Kidney epithelial cell (primary cell): ENCODE results near the gene EOLA2. TPM values are rescaled to one million over a fixed set of nuclear protein-coding genes. Genes with fewer than 3 reads are reported as not detected.
"Not testable (repeated sequence)": the region's sequence is repeated elsewhere in the genome, so short reads cannot be mapped to it uniquely, and the experiment has no call there.

Experiments used
- DNase-seq: peaks from one replicate; pipeline ENCODE4 v3.0.0-alpha.2; 2010; ENCODE audit warnings: low read depth
- H3K27me3 ChIP-seq: 2 replicates; pipeline ENCODE4 v1.6.0; 2011; ENCODE audit warnings: low read length; ENCODE audit not compliant: control insufficient read depth, insufficient read depth
- H3K36me3 ChIP-seq: 2 replicates; pipeline ENCODE4 v1.5.1; 2011; ENCODE audit warnings: low read length; ENCODE audit not compliant: control insufficient read depth, insufficient read depth
- H3K4me3 ChIP-seq: 2 replicates; pipeline ENCODE4 v1.5.1; 2011; ENCODE audit warnings: low read depth, mild to moderate bottlenecking, control low read depth, low read length
- total RNA-seq: library from RNA; depleted of rRNA; stranded (reverse); fragments of >200 nt; gene quantifications from 2 replicates; pipeline ENCODE4 v1.2.3, GENCODE V29; 2015
- TF ChIP-seq, protein P1 (sequence below): IDR thresholded peaks from 2 replicates; pipeline ENCODE4 v1.5.1; 2011; ENCODE audit warnings: mild to moderate bottlenecking, moderate library complexity, low read length, control low read depth, inconsistent platforms; ENCODE audit not compliant: insufficient read depth, poor library complexity, severe bottlenecking

The EOLA2 gene
- total RNA-seq, 1 donor from 2014 or later: 30.0 TPM

DNA sequence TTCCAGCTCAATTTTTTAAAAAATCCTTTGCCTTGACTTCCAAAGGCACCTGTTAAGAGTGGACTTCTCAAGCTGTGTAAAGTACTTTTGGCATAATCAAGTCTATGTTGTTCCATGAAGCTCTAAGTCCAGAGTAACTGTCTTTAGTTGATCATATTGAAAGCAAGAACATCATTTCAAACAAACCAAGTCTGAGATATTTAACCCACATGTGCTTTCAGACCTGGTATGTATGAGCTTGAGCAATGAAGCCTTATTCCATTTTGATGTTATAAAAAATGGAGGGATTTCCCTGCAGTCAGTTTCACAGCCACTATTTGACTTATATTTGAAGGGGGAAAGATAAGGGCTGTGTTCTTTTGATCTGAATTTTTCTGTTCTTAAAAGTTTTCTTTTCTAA lies 23.7 kb upstream of the EOLA2 start:
- no peak for DNase-seq
- H3K4me3 ChIP-seq: no peak overlapping the region
- TF ChIP-seq, protein P1, sequence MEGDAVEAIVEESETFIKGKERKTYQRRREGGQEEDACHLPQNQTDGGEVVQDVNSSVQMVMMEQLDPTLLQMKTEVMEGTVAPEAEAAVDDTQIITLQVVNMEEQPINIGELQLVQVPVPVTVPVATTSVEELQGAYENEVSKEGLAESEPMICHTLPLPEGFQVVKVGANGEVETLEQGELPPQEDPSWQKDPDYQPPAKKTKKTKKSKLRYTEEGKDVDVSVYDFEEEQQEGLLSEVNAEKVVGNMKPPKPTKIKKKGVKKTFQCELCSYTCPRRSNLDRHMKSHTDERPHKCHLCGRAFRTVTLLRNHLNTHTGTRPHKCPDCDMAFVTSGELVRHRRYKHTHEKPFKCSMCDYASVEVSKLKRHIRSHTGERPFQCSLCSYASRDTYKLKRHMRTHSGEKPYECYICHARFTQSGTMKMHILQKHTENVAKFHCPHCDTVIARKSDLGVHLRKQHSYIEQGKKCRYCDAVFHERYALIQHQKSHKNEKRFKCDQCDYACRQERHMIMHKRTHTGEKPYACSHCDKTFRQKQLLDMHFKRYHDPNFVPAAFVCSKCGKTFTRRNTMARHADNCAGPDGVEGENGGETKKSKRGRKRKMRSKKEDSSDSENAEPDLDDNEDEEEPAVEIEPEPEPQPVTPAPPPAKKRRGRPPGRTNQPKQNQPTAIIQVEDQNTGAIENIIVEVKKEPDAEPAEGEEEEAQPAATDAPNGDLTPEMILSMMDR: no peak
- H3K27me3 ChIP-seq: no peaks in the 10 kb centered on the region
- H3K36me3 ChIP-seq: no peaks in the 10 kb centered on the region

DNA sequence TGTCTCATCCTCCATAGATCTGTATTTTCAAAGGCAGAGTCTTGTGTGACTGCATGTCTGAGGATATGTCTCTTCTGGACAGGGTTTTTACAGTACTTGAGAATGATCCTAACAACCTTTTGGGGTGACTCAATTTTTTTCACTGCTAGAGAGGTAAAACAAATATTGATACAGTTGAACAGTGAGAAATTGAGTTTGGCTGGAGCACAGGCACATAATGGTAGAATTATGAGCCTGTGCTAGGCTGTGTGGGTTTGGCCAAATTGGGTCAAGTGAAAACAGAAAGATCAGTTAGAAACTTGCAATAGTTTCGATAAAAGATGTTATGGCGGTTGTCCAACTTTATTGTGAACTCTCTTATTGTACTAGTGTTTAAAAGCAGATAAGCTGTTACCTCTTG lies 23.3 kb upstream of the EOLA2 start:
- no peak overlapping the region for H3K4me3 ChIP-seq
- TF ChIP-seq, protein P1: no peak
- H3K36me3 ChIP-seq: no peaks in the 10 kb centered on the region
- no peaks in the 10 kb centered on the region for H3K27me3 ChIP-seq
- no peak for DNase-seq

DNA sequence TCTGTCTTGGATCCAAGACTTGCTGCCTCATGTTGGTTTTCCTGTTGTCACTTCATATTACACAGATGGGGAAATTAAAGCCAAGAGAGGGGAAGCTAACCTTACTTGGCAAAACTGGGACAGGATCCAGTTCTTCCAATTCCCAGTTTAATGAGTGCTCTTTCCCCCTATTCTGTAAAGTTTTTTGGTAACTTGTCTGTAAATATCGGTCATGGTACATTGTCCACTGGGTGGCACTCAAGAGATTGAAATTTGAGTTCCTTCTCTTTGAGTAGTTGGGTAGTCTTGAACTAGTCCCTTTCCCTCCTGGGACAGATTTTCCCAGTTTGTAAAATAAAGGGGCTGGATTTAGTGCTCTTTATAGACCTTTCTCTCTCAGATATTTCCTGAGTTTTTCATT lies 12.4 kb upstream of the EOLA2 start:
- Histone ChIP-seq H3K27me3 (no peaks in the 10 kb centered on the region), H3K36me3 (no peaks in the 10 kb centered on the region), H3K4me3 (no peak overlapping the region)
- TF ChIP-seq, protein P1: peak; percentile 24
- DNase-seq: no peak

DNA sequence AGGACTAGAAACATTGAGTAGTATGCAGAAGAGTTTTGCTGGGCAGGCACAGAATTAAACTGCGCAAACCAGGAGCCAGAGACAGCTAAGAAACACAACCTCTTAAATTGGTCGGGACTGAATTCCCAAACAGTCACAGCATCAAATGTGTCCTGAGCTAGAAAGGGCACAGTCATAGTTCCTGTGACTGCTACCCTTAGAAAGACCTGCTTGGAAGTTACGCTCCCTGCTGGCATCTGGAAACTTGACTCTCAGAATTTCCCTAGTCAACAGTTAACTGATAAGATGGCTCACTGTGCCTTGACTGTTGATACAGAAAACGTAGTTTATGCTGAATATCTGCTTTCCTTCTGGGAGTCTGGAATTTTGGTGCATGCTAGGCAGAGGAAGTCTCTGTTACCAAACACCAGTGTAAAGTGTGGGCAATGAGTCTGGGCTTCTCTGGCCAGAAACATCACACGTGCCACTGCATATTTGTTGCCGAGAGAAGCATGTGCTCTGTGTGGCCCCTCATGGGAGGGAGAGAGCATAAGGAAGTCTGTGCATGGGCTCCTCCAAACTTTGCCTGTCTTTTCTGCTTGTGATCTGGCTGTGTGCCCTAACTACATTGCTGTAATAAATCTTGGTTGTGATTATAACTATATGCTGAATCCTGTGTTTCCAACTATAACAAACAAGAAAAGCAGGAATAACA lies 11.6 kb upstream of the EOLA2 start:
- Histone ChIP-seq H3K4me3 (no peak overlapping the region), H3K27me3 (no peaks in the 10 kb centered on the region), H3K36me3 (no peaks in the 10 kb centered on the region)
- no peak for DNase-seq
- TF ChIP-seq, protein P1: no peak

DNA sequence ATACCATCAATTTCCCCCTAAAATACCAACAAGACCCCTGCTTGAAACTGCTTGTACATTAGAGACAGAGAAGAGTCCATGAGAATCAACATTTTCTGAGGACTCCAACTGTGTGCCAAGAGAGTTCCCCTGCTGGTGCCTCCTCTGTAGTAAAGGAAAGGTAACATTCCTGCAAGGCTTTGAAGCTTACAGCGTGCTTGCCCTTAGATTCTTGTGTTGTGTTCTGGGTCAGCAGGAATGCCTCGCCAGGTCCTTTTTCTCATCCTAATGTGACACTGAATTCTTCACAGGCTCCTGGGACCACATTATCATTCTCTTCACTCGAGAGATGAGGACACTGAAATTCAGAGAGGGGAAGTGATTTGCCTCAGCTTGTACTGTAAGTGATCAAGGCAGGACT lies 9.7 kb upstream of the EOLA2 start:
- Histone ChIP-seq H3K4me3 (no peak overlapping the region), H3K36me3 (no peaks in the 10 kb centered on the region), H3K27me3 (no peaks in the 10 kb centered on the region)
- no peak for DNase-seq
- TF ChIP-seq, protein P1: no peak

DNA sequence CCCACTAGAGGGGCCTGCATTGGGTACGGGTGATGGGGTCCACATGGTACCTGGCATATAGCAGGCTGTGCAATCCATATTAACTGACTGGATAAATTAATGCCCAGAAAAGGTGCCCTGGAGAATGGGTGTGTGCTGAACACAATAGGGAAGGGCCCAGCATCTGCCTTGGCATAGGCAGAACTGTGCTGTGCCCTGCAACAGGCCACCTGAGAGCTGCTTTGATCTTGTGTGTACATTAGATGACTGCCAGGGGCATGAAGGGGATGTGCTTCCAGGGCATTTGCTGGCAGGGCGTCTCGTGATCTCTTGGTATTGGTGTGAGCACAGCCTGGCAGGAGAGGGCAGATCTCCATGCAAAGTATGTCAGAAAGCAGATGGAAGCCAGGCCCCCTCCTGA lies 8.6 kb upstream of the EOLA2 start:
- H3K4me3 ChIP-seq, DNase-seq, H3K27me3 ChIP-seq, H3K36me3 ChIP-seq: not testable (repeated sequence)

DNA sequence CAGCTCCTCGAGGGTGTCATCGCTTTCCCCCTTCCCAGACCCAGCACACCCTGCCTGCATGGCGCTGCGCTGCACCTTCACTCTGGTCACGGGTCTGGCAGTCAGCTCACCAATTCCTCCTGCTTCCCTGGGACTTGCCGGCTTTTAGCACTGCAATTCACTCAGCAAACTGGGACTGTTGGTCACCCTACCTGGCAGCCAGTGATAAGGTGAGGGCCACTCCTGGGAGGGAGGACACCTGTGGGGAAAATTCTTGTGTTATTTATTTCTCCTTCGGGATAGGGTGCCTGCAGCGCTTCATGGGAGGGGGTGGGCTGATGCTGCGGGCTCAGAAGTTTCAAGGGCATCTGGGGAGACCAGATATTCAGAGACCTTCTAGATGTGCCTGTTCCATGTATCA lies 7.5 kb upstream of the EOLA2 start:
- not testable (repeated sequence) for H3K36me3 ChIP-seq, H3K4me3 ChIP-seq, H3K27me3 ChIP-seq, DNase-seq

DNA sequence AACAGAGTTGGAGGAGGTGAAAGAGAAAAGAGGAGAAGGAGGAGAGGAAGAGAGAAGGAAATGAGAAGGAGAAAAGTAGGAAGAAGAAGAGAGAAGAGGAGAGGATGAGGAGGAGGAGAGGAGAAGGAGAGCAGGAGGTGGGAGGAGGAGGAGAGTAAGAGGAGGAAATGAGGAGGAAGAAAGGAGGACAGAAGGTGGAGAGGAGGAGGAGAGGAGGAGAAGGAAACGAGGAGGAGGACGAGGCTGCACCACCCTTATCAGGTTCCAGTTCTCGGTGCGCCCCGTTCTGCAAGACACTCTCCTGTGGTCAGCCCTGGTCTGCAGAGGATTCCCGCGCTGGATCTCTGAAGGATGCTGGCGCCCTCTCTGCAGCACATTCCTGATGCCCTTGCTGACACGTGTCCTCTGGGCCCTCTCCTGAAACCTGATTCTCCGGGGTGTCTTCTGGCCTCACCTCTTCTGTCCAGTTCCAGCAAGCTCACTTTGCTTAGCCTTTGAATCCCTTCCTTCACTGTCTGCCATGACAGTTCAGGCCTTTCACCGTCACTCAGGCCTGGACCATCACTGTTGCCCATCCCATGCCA lies 6.9 kb upstream of the EOLA2 start:
- H3K27me3 ChIP-seq, DNase-seq, H3K36me3 ChIP-seq, H3K4me3 ChIP-seq: not testable (repeated sequence)
